GM06990 (cell line): ENCODE results near the gene TRAF3IP1.

Experiments
- DNase-seq: peaks from one replicate; pipeline ENCODE4 v3.0.0-alpha.2; 2011; ENCODE audit not compliant: insufficient read length; ENCODE audit errors: extremely low read depth
- H3K27me3 ChIP-seq: replicated peaks from 2 replicates; pipeline ENCODE4 v1.6.0; 2011; ENCODE audit warnings: low read length; ENCODE audit not compliant: control insufficient read depth, insufficient read depth
- H3K36me3 ChIP-seq: 2 replicates; pipeline ENCODE4 v1.5.1; 2011; ENCODE audit warnings: low read length; ENCODE audit not compliant: control insufficient read depth, insufficient read depth
- H3K4me3 ChIP-seq: replicated peaks from 2 replicates; pipeline ENCODE4 v1.5.1; 2011; ENCODE audit warnings: low read depth, mild to moderate bottlenecking, control low read depth, low read length
- TF ChIP-seq, protein P1 (sequence below): IDR thresholded peaks from 2 replicates; pipeline ENCODE4 v1.5.1; 2011; ENCODE audit warnings: low read length, control low read depth, mild to moderate bottlenecking, inconsistent platforms; ENCODE audit not compliant: insufficient read depth, poor library complexity, severe bottlenecking

TRAF3IP1 gene

DNA sequence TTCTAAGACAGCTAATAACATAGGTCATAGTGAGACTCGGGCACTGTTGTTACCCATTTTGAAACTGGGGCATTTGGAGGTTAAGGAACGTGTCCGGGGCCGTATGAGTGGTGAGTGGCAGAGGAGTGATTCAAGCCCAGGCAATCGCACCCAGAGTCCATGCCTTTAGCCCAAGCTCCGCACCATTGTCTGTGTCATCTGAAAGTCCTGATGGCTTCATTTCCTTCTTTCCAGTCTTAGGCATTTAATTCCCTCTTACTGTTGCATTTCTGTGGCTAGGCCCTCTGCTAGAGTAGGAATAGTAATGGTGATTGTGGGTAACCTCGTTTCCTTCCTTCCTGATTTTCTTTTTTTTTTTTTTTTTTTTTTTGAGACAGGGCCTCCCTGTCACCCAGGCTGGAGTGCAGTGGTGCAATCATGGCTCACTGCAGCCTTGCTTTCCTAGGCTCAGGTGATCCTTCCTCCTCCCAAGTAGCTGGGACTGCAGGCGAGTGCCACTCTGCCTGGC is 56.6 kb downstream of the TRAF3IP1 start:
- no peaks in the 10 kb centered on the region for H3K27me3 ChIP-seq
- peaks cover 3% of the 10 kb centered on the region; the same call in 1 of the 2 replicates for H3K36me3 ChIP-seq
- TF ChIP-seq, protein P1, sequence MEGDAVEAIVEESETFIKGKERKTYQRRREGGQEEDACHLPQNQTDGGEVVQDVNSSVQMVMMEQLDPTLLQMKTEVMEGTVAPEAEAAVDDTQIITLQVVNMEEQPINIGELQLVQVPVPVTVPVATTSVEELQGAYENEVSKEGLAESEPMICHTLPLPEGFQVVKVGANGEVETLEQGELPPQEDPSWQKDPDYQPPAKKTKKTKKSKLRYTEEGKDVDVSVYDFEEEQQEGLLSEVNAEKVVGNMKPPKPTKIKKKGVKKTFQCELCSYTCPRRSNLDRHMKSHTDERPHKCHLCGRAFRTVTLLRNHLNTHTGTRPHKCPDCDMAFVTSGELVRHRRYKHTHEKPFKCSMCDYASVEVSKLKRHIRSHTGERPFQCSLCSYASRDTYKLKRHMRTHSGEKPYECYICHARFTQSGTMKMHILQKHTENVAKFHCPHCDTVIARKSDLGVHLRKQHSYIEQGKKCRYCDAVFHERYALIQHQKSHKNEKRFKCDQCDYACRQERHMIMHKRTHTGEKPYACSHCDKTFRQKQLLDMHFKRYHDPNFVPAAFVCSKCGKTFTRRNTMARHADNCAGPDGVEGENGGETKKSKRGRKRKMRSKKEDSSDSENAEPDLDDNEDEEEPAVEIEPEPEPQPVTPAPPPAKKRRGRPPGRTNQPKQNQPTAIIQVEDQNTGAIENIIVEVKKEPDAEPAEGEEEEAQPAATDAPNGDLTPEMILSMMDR = no peak
- no peak overlapping the region for H3K4me3 ChIP-seq
- no peak for DNase-seq

DNA sequence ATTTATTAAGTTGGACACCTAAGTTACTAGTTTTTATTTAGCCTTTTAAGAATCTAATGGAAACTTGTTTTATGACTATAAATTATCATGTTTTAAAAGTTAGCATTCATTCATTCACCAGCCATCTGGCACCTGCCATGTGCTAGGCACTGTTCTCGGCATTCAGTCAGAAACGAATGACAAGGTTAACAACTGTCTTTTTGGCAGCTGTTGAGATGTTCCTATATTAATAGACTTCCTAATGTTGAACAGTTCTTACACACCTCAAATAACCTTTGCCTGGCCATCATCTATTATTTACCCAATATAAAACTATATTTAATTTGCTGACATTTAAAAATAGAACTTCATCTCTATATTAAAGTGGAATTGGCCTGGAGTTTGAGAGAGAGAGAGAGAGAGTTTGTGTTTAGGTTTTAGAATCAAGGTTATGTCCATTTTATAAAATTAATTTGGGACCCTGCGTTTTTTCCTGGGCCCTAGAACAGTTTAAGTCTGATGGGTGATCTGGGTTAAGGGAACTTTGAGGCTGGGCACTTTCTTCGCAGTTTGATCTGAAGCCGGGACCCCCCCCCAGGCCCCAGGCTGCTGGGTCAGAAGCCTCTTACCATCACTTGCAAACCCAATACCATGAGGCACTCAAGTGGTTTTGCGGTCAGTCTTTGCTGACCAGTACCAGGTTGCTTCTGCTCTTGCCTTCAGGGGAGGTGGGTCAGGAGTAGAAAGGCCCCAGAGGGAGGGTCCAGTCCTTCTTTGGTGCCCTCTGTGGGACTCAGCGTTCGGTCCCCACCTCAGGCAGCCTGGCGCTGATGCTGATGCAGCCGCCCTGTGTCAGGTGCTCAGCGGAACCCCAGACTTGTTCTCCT is 58.1 kb downstream of the TRAF3IP1 start:
- no peak for DNase-seq
- no peaks in the 10 kb centered on the region for H3K27me3 ChIP-seq
- peaks cover 3% of the 10 kb centered on the region; the same call in 1 of the 2 replicates for H3K36me3 ChIP-seq
- H3K4me3 ChIP-seq = no peak overlapping the region
- TF ChIP-seq, protein P1 = no peak

DNA sequence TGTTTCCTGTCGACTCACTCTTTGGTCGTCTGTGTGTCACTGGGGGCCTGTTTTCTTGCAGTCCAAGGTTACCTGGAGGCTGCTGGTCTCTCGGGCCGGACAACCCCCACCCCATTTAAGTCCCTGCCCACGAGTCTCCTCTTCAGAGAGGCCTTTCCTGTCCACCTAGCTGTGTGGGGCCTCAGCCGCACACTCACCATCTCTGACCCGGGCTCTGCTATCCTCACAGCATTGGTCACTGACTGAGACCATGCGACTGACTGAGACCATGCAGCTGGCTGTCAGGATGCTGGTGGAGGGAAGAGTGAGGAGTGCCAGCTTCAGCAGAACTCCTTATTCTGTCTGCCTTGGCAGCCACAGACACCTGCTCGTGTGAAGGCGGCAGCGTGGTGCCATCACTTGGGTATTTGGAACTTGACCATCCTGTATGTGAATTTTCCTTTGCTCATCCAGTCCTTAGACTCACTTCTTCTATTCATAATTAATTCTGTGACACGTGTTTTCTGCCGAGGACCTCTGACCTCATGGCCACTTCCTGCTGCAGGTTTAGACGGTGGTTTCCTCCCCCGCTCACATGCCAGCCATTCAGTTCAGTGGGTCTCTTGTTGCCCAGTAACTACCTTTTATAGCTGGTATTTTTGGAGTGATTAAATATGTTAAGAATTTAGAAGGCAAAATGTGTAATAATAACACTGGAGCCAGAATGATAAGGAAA is 58.9 kb downstream of the TRAF3IP1 start:
- TF ChIP-seq, protein P1 = no peak
- DNase-seq = no peak
- Histone ChIP-seq H3K36me3 (peaks cover 3% of the 10 kb centered on the region; the same call in 1 of the 2 replicates), H3K27me3 (no peaks in the 10 kb centered on the region), H3K4me3 (no peak overlapping the region)

DNA sequence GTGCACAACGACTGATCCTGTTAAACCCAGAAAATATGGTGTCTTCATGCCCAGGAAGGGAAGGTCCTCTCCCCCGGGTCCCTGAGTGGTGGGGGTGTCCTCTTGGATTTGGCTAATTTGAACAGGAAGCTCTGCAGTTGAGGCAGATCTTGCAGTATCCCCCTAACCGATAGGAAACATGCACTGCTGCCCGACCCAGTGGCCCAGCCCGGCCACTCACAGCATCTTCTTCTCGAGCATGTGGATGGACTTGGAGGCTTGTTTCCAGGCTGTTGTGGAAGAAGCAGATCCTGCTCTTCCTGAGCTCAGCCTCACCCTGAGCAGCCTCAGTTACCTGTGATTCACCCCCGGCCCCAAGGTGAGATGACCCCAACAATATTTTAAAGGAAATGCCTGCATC is 60.0 kb downstream of the TRAF3IP1 start:
- no peaks in the 10 kb centered on the region for H3K27me3 ChIP-seq
- H3K36me3 ChIP-seq = peaks cover 3% of the 10 kb centered on the region; the same call in 1 of the 2 replicates
- H3K4me3 ChIP-seq = no peak overlapping the region
- DNase-seq = no peak
- TF ChIP-seq, protein P1 = no peak

DNA sequence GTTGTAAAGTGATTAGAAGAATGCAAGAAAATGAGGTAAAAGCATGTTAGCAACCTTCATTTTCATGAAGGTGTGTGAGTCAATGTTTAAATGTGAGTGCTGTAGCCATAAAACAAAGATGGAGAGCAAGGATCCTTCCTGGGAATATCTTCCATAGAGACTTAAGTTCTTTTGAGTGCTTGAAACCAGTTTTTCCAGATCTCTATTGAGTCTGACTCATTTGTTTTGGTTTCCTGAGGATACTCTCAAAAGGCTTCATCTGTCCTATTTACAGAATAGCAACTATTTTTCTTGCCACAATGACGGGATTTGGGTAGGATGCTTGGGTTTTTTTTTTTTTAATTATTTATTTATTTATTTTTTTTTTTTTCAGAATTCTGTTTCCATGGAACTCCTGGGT is 60.5 kb downstream of the TRAF3IP1 start:
- TF ChIP-seq, protein P1 = no peak
- Histone ChIP-seq H3K27me3 (no peaks in the 10 kb centered on the region), H3K4me3 (no peak overlapping the region), H3K36me3 (peaks cover 3% of the 10 kb centered on the region; the same call in 1 of the 2 replicates)
- no peak for DNase-seq
